ENCODE data around the gene CARD11.
"Not testable (repeated sequence)": the region's sequence is repeated elsewhere in the genome, so short reads cannot be mapped to it uniquely, and the experiment has no call there.

Gene CARD11

DNA sequence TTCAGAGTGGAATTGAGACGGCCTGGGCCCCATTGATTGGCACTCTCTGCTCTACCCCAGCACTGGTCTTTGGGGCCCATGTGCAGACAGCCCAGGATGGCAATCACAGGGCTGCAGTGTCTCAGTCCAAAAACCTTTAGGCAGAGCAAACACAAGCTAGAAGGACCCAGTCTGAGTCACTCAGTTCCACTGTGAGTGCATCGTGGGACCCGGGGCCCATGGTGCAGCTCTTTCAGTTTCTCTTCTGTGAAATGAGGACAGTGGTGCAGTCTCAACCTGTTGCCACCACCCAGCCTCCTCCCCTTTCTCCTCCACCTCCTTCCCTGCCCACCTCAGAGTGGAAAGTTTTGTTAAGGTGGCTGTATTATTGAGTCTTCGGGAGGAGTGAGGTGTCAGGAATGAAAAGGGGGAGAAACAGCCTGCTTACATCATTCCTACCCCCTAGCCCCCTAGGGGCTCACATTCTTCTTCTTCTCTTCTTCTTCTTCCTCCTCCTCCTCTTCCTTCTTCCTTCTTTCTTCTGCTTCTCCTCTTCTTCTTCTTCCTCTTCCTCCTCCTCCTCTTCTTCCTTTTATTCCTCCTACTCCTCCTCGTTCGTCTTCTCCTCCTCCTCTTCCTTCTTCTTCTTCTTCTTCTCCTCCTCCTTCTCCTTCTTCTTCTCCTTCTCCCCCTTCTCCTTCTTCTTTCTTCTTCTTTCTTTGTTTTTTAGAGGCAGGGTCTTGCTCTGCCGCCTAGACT, 19.5 kb upstream of the CARD11 start:
- no peak for DNase-seq

DNA sequence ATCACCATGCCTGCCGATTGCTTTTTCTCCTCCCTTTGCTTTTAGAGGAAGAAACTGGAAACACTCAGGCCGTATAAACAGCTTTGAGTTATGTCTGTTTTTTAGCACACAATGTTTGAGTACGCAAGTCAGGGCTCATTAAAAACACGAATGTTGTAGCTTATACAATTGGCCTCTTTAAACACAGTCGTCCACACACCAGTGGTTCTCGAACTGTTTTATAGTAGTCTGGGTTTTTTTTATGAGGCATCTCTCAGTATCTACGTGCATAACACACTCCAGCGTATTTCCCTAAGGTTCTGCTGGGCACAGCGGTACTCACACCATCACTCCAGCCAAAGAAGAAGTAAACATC, 13.4 kb upstream of the CARD11 start:
- DNase-seq = no peak

DNA sequence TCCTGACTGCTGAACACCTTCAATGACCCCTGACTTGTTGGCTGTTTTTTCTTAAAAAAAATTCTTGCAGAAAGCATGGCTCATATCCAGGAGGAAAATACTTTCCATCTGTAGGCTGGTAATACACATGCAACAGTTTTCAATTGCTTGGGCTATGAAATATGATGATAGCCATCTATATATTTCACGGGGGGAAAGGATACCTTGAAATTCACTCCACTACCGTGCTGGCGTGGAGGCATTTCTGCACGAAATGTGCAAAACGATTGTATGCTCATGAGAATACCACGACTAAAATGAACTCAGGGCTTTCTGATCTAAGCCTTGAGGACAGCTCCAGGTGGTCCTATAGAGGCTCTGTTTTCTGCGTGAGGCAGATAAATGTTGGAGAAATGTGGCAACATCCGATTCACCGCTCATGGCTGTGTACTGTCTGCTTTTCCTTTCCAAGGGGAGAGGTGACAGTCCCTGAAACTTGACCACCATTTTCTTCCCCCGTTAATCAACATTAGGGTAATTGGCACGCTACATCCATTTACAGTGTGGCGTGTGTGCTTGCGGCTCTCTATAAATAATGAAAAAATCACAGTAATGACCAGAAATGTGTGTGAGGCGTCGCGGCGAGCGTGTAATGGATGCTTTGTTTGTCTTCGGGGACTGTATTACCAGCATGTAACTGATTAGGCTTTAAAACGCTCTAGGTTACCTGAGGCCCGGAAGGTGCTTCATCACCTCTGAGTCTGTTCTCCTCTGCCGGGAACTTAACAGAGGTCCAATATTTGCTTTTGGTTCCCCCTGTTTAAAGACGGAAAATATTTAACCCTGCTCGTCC, 12.8 kb upstream of the CARD11 start:
- no peak for DNase-seq

DNA sequence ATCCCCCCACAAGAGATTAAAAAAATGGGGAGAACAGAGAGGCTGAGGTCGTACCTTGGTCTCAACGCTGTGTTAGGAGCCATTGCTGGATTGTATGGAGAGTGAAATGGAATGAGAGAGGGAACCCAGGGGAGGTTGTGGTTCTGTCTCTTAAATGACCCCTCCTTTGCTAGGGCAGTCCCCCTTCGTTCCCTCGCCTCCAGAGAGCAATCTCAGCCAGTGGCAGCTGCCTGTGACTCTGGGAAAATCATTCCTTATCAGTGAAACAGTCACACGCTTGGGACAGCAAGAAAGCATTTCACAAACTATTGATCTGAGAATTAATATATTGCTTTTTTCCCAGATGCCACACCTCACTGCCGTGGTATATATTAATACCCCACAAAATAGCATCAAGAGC, 12.0 kb upstream of the CARD11 start:
- DNase-seq = no peak

DNA sequence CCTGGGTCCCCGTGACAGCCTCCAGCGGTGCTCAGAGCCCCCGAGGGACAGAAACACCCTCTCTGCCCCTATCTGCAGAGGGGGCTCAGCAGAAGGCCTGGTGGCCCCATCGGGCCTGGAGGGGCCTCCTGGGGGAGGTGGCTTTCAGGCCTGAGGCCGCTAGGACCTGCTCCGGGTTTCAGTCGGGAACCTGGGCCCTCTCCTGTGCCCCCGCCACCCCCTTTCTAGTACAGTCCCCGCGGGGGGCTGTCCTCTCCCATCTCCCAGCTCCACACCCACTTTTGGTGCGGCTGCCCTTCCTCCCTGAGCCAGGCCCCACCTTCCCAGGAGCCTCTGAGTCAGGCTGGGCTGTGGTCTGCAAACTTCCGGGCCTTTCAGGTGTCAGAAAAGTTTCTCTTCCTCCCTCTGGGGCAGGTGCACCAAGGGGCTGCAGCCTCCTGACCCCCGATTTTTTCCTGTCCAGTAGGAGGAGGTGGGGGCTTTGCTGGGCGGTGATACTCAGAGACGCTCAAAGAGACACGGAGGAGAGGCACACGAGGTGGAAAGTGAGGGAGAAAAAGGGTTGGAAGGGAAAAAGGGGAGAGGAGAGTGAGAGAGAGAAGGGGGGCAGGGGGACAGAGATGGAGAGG, 692 bp downstream of the CARD11 start:
- no peak for DNase-seq

DNA sequence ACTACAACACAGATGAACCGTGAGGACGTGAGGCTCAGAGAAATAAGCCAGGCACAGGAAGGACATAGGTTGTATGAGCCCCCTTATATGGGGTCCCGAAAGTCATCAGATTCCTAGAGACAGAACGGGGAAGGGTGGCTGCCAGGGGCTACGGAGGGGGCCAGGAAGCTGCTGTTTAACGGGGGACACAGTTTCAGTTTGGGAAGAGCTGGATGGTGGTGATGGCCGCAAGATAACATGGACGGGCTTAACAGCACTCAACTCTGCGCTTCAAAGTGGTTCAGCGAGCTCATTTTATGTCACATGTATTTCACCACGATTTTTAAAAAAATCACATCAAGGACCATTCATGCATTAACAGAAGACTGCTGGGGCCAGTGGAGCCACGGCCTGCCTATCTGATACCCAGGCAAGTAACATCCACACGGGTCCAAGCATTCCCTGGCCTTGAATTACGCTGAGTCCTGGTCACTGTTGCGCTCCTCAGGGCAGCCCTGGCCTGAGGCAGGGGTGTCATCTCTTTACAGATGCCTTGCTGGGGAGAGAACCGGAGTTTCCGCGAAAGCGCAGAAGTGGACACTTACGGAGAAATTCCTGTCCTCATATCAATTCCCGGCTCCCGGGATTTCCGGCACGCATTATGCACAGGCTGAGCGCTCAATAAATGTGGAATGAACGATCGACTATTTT, 1.5 kb downstream of the CARD11 start:
- DNase-seq = no peak

DNA sequence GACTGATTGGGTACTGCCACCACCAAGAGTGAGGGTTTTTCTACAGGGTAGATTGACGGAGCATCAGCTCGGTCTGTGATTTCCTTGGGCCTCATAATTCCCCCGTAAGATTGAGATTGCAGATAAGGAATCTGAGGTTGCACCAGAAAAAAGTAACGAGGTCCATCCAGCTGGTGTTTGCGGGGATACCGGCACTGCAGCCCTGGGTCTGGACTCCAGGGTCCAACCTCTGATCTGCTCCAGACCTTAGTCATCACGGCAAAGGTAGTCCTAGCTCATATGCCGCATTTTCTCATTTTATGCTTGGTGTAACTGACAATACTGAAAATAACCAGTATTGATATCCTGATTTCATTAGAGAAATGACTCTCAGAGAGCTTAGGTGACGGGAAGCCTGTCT, 3.9 kb downstream of the CARD11 start:
- DNase-seq = no peak

DNA sequence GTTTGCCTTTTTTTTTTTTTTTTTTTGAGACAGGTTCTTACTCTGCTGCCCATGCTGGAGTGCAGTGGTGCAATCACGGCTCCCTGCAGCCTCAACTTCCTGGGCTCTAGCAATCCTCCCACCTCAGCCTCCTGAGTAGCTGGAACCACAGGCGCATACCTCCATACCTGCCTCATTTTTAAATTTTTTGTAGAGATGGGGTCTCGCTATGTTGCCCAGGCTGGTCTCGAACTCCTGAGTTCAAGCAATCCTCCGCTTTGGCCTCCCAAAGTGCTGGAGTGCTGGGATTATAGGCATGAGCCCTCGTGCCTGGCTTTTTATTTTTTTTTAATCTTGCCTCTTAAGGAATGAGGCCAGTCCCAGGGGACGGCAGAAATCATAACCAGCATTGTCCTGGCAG, 5.7 kb downstream of the CARD11 start:
- DNase-seq = not testable (repeated sequence)

DNA sequence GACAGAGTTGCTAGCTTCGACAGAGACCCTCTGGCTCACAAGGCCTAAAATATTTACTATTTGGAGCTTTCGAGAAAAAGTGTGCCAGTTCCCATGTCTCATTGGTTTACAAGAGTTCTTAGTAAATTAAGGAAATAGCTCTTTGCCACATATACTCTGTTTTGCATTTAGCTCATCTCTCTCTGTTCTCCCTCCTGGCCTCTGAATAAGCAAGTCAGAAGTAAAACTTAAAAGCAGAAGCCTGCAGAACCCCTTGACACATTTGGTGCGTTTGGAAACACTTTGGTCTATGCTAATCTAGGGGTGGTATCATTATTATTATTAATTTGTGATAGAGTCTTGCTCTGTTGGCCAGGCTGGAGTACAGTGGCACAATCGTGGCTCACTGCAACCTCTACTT, 6.4 kb downstream of the CARD11 start:
- DNase-seq = no peak

DNA sequence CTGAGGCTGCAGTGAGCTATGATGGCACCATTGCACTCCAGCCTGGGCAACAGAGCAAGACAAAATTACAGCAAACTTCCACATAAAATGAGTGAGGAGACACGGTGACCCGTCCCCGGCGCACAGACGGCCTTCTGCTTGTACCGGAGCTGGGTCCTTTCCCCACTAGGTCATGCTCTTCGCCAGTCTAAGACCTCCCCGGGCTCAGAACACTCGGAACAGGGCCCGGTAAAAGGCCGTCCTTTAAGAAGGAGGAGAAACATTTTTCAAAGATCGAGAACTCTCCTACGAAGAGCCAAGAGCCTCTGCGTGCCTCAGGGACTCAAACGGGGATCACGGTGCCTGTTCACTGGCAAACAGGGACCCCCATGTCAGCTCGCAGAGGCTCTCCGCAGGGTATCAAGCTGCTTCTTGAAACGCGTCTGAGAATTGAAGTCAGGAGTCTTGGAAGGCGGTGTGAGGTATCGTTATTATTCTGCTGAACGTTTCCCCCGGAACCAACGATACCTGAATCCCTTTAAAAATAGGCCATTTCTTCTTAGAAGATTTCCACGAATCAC, 9.0 kb downstream of the CARD11 start:
- no peak for DNase-seq

DNA sequence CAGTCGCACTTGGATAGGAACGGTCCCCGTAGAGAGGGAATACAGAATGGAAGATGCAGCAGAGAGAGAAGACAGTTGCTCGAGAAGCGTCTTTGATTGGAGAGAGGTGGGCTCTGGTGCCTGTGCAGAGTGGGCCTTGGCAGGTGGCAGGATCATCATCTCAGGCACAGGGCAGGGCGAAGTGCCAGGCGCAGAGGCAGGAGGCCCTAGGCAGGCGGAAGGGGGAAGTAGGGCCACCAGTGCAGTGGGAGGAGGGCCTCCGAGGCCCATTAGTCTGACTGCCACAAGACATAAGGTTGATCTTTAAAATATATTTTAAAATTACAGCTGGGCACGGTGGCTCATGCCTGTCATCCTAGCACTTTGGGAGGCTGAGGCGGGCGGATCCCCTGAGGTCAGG, 10.1 kb downstream of the CARD11 start:
- peak; percentile 33 for DNase-seq

DNA sequence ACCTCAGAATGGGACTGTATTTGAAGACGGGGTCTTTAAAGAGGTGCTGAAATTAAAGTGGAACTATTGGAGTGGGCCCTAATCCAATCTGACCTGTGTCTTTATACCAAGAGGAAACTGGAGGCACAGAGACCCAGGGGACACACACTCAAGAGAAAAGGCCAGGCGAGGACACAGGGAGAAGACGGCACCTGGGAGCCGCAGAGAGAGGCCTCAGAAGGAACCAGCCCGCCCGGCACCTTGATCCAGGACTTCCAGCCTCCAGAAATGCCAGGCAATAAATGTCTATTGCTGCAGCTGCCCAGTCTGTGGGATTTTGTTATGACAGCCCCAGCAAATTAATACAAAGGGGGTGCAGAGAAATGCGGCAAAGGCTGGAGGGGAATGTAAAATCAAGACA, 10.5 kb downstream of the CARD11 start:
- DNase-seq = peak; percentile 29

DNA sequence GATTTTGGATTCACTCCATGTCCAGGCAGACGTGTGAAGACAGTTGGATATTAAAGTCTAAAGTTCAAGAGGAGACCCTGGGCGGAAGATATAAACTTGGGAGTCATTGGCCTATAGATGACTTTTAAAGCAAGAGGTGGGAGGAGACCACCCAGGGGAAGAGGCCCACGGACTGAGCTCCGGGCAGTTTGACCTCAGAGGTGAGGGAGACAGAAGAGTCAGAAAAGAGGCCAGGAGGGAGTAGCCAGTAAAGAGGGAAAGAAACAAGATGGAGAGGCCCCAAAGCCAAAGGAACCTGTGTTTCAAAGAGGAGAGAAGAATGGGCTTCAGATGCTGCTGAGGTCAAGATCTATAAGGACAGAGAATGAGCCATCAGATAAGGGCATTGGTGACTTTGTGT, 11.4 kb downstream of the CARD11 start:
- DNase-seq = no peak

DNA sequence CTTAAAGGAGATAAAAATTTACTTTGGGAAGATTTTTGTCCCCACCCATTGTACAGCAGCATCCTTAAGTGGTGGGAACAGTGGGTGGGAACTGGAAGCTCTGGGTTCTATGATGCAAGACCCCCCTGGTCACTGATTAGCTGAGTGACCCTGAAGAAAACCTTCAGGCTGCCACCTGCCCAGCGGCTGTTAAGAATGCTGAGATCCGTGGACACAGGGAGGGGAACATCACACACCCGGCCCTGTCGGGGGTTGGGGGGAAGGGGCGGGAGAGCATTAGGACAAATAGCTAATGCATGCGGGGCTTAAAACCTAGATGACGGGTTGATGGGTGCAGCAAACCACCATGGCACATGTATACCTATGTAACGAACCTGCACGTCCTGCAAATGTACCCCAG, 14.5 kb downstream of the CARD11 start:
- DNase-seq = no peak

DNA sequence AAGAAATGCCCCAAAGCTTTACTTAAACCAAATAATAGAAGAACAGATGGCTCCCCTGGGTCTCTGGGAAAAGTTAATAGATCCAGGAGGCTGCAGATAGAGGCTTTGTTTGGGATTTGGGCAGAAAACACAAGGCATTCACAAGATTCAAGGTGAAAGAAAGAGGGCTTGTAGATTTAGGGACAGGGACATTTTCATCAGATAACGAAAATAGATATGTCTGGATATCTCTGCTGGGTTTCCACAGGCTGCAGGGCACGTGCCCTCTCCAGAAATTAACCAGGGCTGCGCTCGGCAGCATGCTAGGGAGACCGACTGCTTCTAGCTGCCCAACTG, 14.9 kb downstream of the CARD11 start:
- DNase-seq = no peak

DNA sequence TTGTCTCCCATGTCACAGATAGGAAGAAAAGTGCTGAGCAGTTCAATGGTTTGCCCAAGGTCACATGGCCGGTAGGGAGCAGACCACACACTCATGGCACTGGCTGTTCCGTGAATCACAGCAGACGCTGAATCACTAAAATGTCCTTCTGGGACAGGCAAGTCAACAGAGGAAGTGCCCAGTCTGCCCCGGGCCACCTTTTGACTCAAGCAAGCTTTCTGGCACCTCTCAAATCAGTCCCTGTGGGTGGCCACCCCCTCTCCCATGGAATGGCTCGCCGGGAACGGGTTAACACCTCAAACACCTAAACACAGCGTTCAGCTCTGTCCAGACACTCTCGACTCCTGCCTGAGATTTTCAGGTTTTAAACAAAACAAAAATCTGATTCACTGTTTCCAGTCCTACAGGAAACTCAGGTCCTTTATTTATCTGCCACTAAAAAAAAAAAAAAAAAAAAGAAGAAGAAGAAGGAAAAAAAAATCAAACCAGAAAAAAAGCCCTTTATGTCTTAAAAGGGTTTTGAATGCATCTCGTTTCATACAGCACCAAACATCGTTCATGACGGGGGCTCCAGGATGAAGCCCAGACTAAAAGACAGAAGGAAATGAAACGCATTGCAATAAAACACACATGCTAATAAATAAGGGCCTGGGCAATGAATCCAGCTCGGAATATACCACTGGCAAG, 15.5 kb downstream of the CARD11 start:
- DNase-seq = peak; percentile 49

DNA sequence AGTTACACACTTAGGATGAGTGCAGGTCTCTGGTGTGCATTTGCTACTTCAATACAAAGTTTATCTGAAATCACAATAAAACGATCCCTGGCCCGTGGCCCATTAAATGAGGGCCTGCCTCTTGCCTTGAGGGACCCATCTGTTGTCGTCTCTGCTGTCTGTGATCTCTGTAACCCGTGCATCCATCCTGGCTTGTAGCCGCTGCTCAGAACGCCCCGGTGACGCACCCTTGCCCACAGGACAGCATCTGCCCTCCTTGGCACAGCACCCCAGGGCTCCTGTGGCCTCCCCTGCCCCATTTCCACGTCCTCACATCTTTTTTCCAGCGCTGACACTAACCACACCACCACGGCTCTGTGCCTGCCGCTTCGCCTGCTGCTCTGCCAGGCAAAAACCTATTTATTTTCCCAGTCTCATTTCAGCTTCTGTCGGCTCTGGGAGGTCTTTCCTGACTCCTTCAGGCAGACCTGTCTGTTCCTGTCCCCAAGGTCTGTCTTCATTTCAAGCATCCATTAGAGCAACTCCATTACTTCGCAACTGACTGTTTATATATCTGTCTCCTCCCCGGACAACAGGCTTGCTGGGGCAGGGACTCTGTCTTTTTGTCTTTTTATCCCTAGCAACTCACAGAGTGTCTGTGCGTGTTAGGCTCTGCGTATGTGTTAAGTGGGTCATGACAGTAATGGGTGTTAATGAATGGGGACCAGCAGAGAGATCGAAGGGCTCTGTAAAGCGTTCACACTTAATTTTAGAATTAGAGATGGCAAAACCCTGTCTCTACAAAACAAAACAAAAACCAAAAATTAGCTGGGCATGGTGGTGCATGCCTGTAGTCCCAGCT, 16.4 kb downstream of the CARD11 start:
- DNase-seq = peak; percentile 77

DNA sequence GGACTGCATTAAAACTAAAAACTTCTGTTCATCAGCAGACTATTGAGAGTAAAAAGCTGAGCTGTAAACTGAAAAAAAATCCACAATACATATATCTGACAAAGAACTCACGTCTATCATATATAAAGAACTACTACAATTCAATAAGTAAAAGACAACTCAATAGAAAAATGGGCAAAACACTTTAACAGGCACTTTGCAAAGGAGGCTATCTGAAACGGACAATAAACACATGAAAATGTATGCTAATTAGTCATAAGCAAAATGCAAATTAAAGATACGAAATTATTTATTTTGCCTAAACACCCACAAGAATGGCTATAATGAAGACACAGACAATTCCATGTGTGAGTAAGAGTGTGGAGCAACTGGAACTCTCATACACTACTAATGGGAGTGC, 18.1 kb downstream of the CARD11 start:
- DNase-seq = no peak

DNA sequence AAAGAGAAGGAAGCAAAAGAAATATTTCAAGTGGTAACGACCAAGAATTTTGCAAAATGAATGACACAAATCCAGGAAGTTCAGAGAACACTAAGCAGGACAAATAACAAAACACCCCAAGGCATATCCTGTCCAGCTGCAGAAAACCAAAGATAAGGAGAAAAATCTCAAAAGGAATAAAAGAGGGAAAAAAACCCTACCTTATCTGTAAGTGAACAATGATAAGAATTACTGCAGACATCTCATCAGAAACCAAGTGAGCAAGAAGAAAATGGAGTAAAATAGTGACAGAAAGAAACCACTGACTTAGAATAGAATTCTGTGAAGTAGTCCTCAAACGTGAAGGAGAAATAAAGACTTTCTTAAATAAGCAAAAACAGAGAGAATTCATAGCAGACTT, 21.8 kb downstream of the CARD11 start:
- DNase-seq = no peak

DNA sequence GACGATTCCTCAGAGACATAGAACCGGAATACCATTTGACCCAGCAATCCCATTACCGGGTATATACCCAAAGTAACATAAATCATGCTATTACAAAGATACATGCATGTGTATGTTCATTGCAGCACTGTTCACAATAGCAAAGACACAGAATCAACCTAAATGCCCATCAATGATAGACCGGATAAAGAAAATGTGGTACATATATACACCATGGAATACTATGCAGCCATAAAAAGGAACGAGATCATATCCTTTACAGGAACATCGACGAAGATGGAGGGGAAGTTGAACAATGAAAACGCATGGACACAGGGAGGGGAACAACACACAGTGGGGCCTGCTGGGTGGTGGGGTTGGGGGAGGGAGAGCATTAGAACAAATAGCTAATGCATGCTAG, 22.4 kb downstream of the CARD11 start:
- not testable (repeated sequence) for DNase-seq

DNA sequence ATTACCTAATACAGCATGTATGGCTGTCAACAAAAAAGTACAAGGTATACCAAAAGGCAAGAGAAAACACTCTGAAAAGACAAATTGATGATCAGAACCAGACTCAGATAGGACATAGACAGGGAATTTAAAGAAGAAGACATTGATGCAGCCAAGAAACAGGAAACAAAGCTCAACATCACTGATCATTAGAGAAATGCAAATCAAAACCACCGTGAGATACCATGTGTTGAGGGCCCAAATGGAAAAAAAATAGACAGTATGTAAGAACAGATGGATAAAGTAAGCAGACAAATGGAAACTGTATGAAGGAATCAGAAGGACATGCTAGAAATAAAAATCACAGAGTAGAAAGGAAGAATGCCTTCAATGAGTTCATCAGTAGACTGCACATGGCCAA, 23.3 kb downstream of the CARD11 start:
- no peak for DNase-seq

DNA sequence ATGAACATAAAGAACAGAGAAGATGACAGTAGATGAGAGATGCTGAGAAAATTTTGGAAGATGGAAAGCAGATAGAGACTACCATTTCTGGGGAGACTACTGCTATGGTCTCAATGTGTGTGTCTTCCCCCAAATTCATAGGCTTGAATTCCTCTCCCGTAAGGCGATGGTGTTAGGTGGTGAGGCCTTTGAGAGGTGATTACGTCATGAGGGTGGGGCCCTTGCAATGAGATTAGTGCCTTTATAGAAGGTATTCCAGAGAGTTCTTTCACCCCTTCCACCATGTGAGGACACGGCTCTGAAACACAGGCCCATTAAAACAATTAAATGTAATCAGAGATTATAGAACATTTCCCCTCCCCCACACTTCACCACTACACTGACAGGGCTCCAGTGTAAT, 23.9 kb downstream of the CARD11 start:
- DNase-seq = no peak
